ENCODE results near the gene FAM117B.

- TF ChIP-seq EZH2 (IDR thresholded peaks at IDR 0.05; ENCODE audit: borderline replicate concordance, low read depth, low read length, severe bottlenecking) (no peak), CTCF (IDR thresholded peaks at IDR 0.05; ENCODE audit: borderline replicate concordance, extremely low read depth, low read length, poor library complexity, severe bottlenecking) (no peak)
Observed at GRCh38 chr2:202757339-202757738, 122.6 kb downstream of the FAM117B start.
